Chondrocyte (in vitro differentiated cells): ENCODE measurements around the gene GGPS1. TPM values are rescaled to one million over a fixed set of nuclear protein-coding genes. Genes with fewer than 3 reads are reported as not detected.

ENCODE experiments used
- DNase-seq: peaks from one replicate; pipeline ENCODE4 v3.0.0; 2021; ENCODE audit warnings: mixed read lengths, low spot score
- H3K27ac Mint-ChIP-seq: one replicate; pipeline ENCODE4 v1.8.0; 2021; ENCODE audit warnings: mild to moderate bottlenecking, moderate library complexity, mixed read lengths; ENCODE audit not compliant: unreplicated experiment
- H3K27me3 Mint-ChIP-seq: 2 replicates; pipeline ENCODE4 v1.8.0; 2021; ENCODE audit warnings: low read depth, mixed read lengths
- H3K36me3 Mint-ChIP-seq: 2 replicates; pipeline ENCODE4 v1.8.0; 2021; ENCODE audit warnings: low read depth, mixed read lengths
- H3K4me1 Mint-ChIP-seq: 2 replicates; pipeline ENCODE4 v1.8.0; 2021; ENCODE audit warnings: low read depth, mild to moderate bottlenecking, mixed read lengths
- H3K4me3 Mint-ChIP-seq: one replicate; pipeline ENCODE4 v1.8.0; 2021; ENCODE audit warnings: mild to moderate bottlenecking, moderate library complexity, mixed read lengths; ENCODE audit not compliant: unreplicated experiment
- H3K9me3 Mint-ChIP-seq: 2 replicates; pipeline ENCODE4 v1.8.0; 2021; ENCODE audit warnings: low read depth, mixed read lengths
- CTCF ChIP-seq: fragments of 200-600 bp; sonication (generic); IDR thresholded peaks from 2 replicates; pipeline ENCODE4 v1.5.0; 2021; ENCODE audit warnings: antibody characterized with exemption, mild to moderate bottlenecking, moderate library complexity
- total RNA-seq: library from RNA; stranded (reverse); gene quantifications from 3 replicates; pipeline ENCODE4 v1.2.1, GENCODE V29; 2021

Gene GGPS1
- total RNA-seq, 1 donor from 2014 or later = 39.1 TPM

GRCh38 chr1:235325139-235325538 lies 3.2 kb upstream of the GGPS1 start:
- peaks cover 36% of the 10 kb centered on the region for H3K4me1 Mint-ChIP-seq
- H3K36me3 Mint-ChIP-seq = peaks cover 9% of the 10 kb centered on the region
- no peaks in the 10 kb centered on the region for H3K9me3 Mint-ChIP-seq
- peak overlapping the region; percentile 46 for H3K27ac Mint-ChIP-seq
- H3K4me3 Mint-ChIP-seq = peak overlapping the region; percentile 47
- DNase-seq = no peak
- no peaks in the 10 kb centered on the region for H3K27me3 Mint-ChIP-seq
- no peak for TF ChIP-seq CTCF

GRCh38 chr1:235325854-235326253 lies 2.5 kb upstream of the GGPS1 start:
- Mint-ChIP-seq H3K9me3 (no peaks in the 10 kb centered on the region), H3K4me3 (peak overlapping the region; percentile 94), H3K27me3 (no peaks in the 10 kb centered on the region), H3K36me3 (peaks cover 2% of the 10 kb centered on the region), H3K4me1 (peaks cover 32% of the 10 kb centered on the region), H3K27ac (peak overlapping the region; percentile 95)
- no peak for TF ChIP-seq CTCF
- no peak for DNase-seq

- Mint-ChIP-seq H3K36me3 (peaks cover 2% of the 10 kb centered on the region), H3K27me3 (no peaks in the 10 kb centered on the region), H3K27ac (peak overlapping the region; percentile 95), H3K4me3 (peak overlapping the region; percentile 94), H3K4me1 (peaks cover 32% of the 10 kb centered on the region), H3K9me3 (no peaks in the 10 kb centered on the region)
- TF ChIP-seq CTCF = no peak
- no peak for DNase-seq
Observed at GRCh38 chr1:235326719-235327558, 1.4 kb upstream of the GGPS1 start.

- no peaks in the 10 kb centered on the region for H3K27me3 Mint-ChIP-seq
- peak within 1 kb of the TSS; percentile 95 for H3K27ac Mint-ChIP-seq
- no peaks in the 10 kb centered on the region for H3K36me3 Mint-ChIP-seq
- H3K4me3 Mint-ChIP-seq = peak within 1 kb of the TSS; percentile 94
- peaks cover 32% of the 10 kb centered on the region for H3K4me1 Mint-ChIP-seq
- DNase-seq = no peak
- TF ChIP-seq CTCF = peak; percentile 18
- no peaks in the 10 kb centered on the region for H3K9me3 Mint-ChIP-seq
Observed at GRCh38 chr1:235327559-235328270, 655 bp upstream of the GGPS1 start, which contains the start of gene ARID4B. ARID4B (minus strand) TSS chr1:235328179; CDS start chr1:235326919, 1,260 bp downstream.

- no peak overlapping the region for H3K27ac Mint-ChIP-seq
- DNase-seq = no peak
- TF ChIP-seq CTCF = peak; percentile 57
Observed at GRCh38 chr1:235329139-235329902, 951 bp downstream of the GGPS1 start.

More at GRCh38 chr1:235329139-235329902, 951 bp downstream of the GGPS1 start:
- Mint-ChIP-seq H3K4me3 (no peak overlapping the region), H3K36me3 (no peaks in the 10 kb centered on the region), H3K4me1 (peaks cover 24% of the 10 kb centered on the region), H3K9me3 (no peaks in the 10 kb centered on the region), H3K27me3 (no peaks in the 10 kb centered on the region)
